ENCODE measurements around the gene COL15A1. TPM values are rescaled to one million over a fixed set of nuclear protein-coding genes. Genes with fewer than 3 reads are reported as not detected.
A peak's percentile ranks its signal among the peaks of the same experiment; 100 is the strongest.
"Not testable (repeated sequence)": the region's sequence is repeated elsewhere in the genome, so short reads cannot be mapped to it uniquely, and the experiment has no call there.

COL15A1 gene
- not detected in 2 replicates for total RNA-seq (2014; rRNA removed; shearing (Covaris generic); ENCODE audit: low replicate concordance)

- in situ Hi-C loops (cut with HindIII; ENCODE audit: low pct_unique_long_range_greater_than_20kb, low sequenced_read_pairs), result no loop called here
- no peak for DNase-seq (ENCODE audit: low read depth)
Observed at GRCh38 chr9:98943682-98944056, at the start of gene COL15A1. COL15A1 (plus strand) TSS chr9:98943907; CDS start chr9:98944062, 155 bp downstream.

DNA sequence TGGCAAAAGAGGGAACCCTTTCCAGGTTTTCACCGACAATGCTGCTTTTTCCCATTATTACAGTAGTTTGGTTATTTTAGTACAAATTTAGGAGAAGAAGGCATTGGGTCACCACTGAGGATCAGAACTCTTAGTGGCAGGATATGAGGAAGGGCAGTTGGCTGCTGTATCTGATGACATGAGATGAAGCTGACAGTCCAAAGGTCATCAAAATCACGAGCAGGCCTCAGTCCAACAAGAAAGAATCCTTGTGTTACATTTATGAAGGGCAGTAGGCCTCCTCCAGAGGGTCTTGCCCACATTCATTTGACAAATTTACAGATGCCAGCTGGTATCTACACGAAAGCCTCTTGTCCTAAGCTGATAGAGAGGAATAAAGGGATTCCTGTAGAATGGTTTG is 49.5 kb upstream of the COL15A1 start:
- DNase-seq (ENCODE audit: low read depth), result no peak
- in situ Hi-C loops (cut with HindIII; ENCODE audit: low pct_unique_long_range_greater_than_20kb, low sequenced_read_pairs), result no loop called here

- in situ Hi-C loops (cut with HindIII; ENCODE audit: low pct_unique_long_range_greater_than_20kb, low sequenced_read_pairs), result no loop called here
- no peak for DNase-seq (ENCODE audit: low read depth)
Observed at GRCh38 chr9:98894761-98895160, 48.9 kb upstream of the COL15A1 start.

- in situ Hi-C loops (cut with HindIII; ENCODE audit: low pct_unique_long_range_greater_than_20kb, low sequenced_read_pairs), result no loop called here
- no peak for DNase-seq (ENCODE audit: low read depth)
Observed at GRCh38 chr9:98896632-98897031, 47.1 kb upstream of the COL15A1 start.

DNA sequence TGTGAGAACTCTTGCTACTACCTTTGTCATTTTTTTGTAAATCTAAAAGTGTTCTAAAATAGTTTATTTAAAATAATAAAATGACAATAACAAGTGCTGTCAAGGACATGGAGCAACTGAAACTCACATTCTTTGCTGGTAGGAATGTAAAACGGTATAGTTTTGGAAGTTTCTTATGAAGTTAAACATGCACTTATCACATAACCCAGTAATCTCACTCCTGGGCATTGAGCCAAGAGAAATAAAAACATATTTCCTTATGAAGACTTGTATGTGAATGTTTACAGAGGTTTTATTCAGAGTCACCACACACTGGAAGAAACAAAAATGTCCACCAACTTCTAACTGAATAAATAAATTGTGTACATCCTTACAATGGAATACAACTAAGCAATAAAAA is 46.0 kb upstream of the COL15A1 start:
- in situ Hi-C loops (cut with HindIII; ENCODE audit: low pct_unique_long_range_greater_than_20kb, low sequenced_read_pairs), result no loop called here

DNA sequence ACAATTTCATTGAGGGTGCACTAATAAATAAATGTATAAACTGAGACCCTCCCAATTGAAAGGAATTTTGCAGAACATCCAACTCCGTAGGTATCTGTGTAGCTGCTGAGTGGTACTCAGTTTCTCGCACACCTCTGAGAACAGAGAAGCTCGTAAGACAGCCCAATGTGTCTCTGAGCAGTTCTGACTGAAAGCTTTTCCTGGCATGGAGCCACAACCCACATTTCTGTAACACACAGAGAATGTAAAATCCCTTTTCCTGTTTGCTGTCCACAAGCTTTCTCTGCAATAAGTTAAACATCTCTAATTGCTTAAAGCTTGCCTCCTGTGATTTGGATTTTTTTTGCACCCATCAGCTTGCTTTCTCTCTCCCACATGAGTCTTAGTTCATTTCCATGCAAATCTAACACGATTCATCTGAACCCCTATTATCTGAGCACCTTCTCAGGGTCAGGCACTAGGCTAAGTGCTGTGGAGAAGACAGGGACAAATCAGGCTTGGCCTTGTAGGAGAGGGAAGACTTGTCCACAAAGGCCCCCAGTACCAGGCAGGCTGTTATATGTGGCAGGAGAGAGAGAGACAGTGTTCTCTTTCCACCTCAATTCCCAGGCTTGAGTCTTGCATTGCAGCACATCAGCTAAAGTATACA is 44.2 kb upstream of the COL15A1 start:
- in situ Hi-C loops (cut with HindIII; ENCODE audit: low pct_unique_long_range_greater_than_20kb, low sequenced_read_pairs), result no loop called here
- no peak for DNase-seq (ENCODE audit: low read depth)

More for the DNA sequence above, 46.0 kb upstream of the COL15A1 start:
- DNase-seq (ENCODE audit: low read depth), result no peak

DNA sequence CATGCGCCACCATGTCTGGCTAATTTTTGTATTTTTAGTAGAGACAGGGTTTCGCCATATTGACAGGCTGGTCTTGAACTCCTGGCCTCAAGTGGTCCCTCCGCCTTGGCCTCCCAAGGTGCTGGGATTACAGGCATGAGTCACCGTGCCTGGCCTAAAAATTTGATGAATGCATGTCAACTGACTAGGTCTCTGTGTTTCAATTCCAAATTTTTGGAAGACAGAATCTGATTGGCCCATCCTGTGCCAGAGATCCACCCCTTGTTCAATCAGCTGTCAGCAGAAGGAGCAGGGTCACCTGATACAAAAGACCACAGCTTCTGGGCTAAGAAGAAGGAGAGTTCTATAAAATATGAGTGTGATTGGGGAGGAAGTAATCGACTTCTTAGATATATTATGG is 43.5 kb upstream of the COL15A1 start:
- in situ Hi-C loops (cut with HindIII; ENCODE audit: low pct_unique_long_range_greater_than_20kb, low sequenced_read_pairs), result no loop called here
- DNase-seq (ENCODE audit: low read depth), result no peak

DNA sequence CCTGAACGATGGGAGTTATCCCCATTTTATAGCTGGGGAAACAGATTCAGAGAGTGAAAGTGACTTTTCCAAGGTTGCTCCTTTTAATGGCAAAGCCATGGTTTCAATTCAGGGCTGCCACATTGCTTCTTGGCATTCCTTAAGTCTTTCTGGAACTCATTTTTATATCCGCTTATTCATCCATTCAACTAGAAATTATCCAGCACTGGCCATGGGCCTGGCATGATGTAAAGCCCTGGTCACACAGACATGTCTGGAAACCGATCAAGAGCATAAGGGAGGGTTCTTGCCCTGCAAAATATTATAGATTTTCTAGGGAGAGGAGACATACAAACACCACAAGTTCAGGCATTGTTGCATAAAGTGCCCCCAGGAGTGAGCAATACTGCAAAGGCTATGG is 43.0 kb upstream of the COL15A1 start:
- in situ Hi-C loops (cut with HindIII; ENCODE audit: low pct_unique_long_range_greater_than_20kb, low sequenced_read_pairs), result no loop called here
- no peak for DNase-seq (ENCODE audit: low read depth)

GRCh38 chr9:98901843-98902242 is 41.9 kb upstream of the COL15A1 start:
- in situ Hi-C loops (cut with HindIII; ENCODE audit: low pct_unique_long_range_greater_than_20kb, low sequenced_read_pairs); DNase-seq (ENCODE audit: low read depth): not testable (repeated sequence)

GRCh38 chr9:98902516-98902915 is 41.2 kb upstream of the COL15A1 start:
- in situ Hi-C loops (cut with HindIII; ENCODE audit: low pct_unique_long_range_greater_than_20kb, low sequenced_read_pairs), result no loop called here
- no peak for DNase-seq (ENCODE audit: low read depth)

- in situ Hi-C loops (cut with HindIII; ENCODE audit: low pct_unique_long_range_greater_than_20kb, low sequenced_read_pairs), result no loop called here
- no peak for DNase-seq (ENCODE audit: low read depth)
Observed at GRCh38 chr9:98902925-98903324, 40.8 kb upstream of the COL15A1 start.

- in situ Hi-C loops (cut with HindIII; ENCODE audit: low pct_unique_long_range_greater_than_20kb, low sequenced_read_pairs), result no loop called here
- no peak for DNase-seq (ENCODE audit: low read depth)
Observed at GRCh38 chr9:98903961-98904411, 39.7 kb upstream of the COL15A1 start.

DNA sequence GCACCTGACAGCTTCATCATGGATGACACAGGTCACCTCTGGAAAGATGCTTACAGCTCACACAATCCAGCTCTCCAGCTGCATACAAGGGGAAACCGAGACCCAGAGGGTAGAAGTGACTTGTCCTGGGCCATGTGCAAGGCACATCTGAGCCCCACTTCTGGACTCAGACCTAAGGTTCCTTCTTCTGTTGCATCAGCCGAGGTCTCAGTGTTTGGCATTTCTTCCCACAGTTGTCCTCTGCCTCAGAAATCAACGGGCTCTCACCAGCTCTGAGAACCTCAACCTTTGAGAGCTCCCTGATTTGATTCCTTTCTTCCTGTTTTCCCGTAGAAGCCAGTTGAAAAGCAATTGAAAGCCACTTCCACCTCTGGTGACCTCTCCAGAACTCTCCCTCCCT is 38.7 kb upstream of the COL15A1 start:
- no peak for DNase-seq (ENCODE audit: low read depth)
- in situ Hi-C loops (cut with HindIII; ENCODE audit: low pct_unique_long_range_greater_than_20kb, low sequenced_read_pairs), result no loop called here

- in situ Hi-C loops (cut with HindIII; ENCODE audit: low pct_unique_long_range_greater_than_20kb, low sequenced_read_pairs), result no loop called here
- no peak for DNase-seq (ENCODE audit: low read depth)
Observed at GRCh38 chr9:98906273-98907040, 37.2 kb upstream of the COL15A1 start.

- DNase-seq (ENCODE audit: low read depth), result no peak
- in situ Hi-C loops (cut with HindIII; ENCODE audit: low pct_unique_long_range_greater_than_20kb, low sequenced_read_pairs), result no loop called here
Observed at GRCh38 chr9:98907055-98907454, 36.7 kb upstream of the COL15A1 start.

GRCh38 chr9:98908897-98909634 is 34.6 kb upstream of the COL15A1 start:
- no peak for DNase-seq (ENCODE audit: low read depth)
- in situ Hi-C loops (cut with HindIII; ENCODE audit: low pct_unique_long_range_greater_than_20kb, low sequenced_read_pairs), result no loop called here

- in situ Hi-C loops (cut with HindIII; ENCODE audit: low pct_unique_long_range_greater_than_20kb, low sequenced_read_pairs), result no loop called here
Observed at GRCh38 chr9:98909935-98910334, 33.8 kb upstream of the COL15A1 start.

DNA sequence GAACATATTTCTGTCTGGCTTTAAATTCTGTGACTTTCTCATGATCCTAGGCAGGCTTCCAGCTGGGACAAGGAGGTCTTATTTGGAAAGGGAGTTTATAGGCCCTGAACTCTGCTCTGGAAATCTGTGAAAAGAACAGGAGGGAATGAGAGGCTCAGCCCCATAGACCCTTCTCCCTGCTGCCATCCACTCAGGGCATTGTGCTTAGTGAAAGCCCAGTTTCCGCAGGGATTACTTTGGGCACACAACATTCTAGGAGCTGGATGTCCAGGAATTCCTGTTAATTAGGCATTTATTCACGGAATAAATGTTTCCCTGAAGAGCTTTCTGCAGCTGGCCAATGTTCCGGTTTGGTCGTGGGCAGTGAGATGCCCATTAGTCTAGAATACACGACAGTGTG is 32.7 kb upstream of the COL15A1 start:
- DNase-seq (ENCODE audit: low read depth), result no peak
- in situ Hi-C loops (cut with HindIII; ENCODE audit: low pct_unique_long_range_greater_than_20kb, low sequenced_read_pairs), result no loop called here

More at GRCh38 chr9:98909935-98910334, 33.8 kb upstream of the COL15A1 start:
- peak; percentile 7 for DNase-seq (ENCODE audit: low read depth)

DNA sequence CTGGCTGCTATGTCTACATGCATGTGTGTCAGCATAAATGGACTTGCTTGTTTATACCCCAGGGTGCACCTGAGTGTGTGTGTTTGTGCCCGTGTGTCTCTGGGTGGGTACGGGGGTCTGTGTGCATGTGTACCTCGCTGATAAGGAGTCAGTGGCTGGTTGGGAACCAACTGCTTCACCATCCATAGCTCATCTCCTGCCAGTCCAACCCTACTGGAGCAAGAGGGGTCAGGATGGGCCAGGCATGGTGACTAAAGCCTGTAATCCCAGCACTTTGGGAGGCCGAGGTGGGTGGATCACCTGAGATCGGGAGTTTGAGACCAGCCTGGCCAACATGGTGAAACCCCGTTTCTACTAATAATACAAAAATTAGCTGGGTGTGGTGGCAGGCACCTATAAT is 32.0 kb upstream of the COL15A1 start:
- in situ Hi-C loops (cut with HindIII; ENCODE audit: low pct_unique_long_range_greater_than_20kb, low sequenced_read_pairs); DNase-seq (ENCODE audit: low read depth): not testable (repeated sequence)

Measured in Caki2 (cell line).